HG02973 (cell line): Measurements from ENCODE around the gene C9.
"Not testable (repeated sequence)": the region's sequence is repeated elsewhere in the genome, so short reads cannot be mapped to it uniquely, and the experiment has no call there.

Source experiments
- ATAC-seq: cut with Tn5 transposase; IDR thresholded peaks from one replicate; pipeline ENCODE4 v1.9.1; 2021; ENCODE audit warnings: moderate library complexity; ENCODE audit not compliant: unreplicated experiment

The C9 gene

DNA sequence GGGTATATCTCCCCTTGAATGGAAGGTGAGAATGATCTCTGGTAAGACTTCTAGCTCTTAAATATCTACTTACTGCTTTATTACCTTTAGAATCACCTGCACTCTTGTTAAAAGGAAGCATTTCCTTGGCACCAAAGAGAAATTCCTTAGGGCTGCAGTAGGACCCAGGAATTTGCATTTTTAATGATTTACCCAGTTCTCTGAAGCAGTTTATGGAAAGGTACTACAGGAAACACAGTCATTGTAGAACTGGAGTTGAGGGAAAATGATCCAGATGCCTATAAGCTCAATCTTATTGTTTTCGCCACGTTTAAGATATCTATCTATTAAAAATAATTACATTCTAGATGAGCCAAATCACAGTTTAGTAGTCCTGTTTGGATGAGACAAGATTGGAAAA, 9.5 kb upstream of the C9 start:
- no peak for ATAC-seq

GRCh38 chr5:39371367-39371635, 7.0 kb upstream of the C9 start:
- ATAC-seq: no peak

DNA sequence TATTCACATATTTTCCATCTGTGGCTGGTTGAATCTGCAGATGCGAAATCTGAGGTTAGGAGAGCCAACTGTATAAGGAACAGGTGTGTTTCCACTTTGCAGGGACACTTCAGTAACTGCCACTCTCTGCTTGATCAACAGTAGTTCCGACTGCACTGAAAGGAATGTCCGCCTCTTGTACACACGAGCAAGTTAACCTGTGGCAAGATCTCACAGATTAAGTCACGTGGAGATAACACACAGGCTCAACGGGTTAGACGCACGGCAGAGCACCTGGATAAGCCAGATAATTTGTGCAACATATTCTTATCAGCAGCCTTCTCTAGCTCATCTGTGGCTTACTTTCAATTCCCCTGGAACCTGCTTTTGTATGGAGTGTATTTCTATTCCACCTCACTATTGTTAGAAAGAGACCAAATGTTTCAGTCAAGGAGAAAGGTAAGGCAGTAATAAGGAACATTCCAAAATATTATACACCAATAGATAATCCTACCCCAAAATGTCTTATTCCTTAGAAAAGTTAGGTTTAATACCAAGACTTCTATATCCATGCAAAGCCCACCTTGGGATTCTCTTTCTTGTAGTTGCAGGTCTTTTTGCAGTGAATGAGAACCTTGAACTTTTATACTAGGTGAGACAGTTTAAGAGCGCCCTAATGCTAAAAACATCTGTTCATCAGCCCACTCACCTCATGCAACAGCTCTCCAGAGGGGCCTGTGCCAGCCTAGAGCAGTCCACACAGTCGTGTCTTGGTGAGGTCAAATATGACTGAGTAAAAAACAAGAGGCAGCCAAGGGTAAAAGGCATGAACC, 6.5 kb upstream of the C9 start:
- ATAC-seq: no peak

DNA sequence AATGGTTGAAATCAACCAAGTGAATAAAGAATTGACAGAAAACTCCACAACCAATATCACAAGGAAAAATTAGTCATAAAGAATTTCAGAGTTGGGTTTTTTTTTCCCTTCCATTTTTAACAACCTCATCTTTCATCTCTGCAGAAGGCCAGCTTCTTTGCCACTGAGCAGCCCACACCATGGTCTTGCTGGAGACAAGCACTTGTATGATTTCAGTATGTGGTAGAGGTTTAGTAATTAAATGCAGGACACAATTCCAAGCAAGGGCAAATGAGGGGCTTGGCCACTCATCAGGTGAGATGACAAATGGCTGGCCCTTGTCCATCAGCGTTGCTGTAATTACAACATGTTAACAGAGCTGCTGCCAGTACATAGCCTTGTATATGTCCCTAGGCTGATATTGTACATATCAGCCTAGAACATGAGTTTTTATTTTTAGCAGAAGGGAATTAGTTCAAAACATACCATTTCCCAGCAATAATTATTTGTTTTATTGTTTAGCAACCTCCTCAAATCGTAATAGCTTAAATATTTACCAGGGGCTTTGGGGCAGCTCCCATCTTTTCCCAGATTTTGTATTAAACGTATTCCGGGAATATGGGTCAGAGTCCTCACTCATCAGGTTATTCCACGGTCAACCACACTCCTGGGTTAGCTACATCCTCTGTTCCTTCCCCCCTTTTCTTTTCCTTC, 5.0 kb upstream of the C9 start:
- no peak for ATAC-seq

DNA sequence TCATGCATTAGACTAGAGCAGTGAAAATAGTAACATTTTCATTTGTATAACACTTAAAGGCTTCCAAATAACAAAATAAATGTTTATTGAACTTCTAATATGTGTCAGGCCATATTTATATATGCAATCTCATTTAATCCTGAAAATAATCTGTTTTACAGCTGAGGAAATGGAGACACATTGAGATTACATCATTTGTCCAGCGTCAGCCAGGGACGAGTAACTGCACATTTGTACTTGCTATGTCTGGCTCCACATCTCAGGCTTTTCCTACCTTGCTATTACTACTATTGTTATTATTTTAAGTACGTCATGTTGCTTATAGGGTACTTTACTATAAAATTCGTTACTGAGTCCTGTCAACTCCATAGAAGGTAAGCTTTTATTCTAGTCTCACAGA, 3.8 kb upstream of the C9 start:
- no peak for ATAC-seq

- no peak for ATAC-seq
Measured at GRCh38 chr5:39367711-39368110, 3.4 kb upstream of the C9 start.

GRCh38 chr5:39363217-39363616, 1.1 kb downstream of the C9 start:
- ATAC-seq: no peak

DNA sequence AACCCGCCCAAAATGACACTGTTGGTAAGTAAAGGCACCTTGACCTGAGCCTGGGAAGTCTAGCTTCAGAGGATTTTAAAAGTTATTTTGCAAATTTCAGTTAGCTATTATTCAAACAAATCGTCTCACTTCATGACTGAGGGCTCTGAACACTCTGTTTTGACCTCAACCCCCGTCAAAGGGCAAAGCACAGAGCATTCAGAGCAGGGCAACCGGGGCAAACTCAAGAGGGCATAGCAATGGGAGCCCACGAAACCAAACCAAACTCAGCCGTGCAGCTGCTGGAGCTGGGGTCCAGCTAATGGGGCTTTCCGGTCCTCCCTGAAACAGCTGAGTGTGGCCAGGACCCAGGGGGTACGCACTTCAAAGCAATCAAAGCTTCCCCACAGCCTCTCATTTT, 1.6 kb downstream of the C9 start:
- ATAC-seq: no peak

DNA sequence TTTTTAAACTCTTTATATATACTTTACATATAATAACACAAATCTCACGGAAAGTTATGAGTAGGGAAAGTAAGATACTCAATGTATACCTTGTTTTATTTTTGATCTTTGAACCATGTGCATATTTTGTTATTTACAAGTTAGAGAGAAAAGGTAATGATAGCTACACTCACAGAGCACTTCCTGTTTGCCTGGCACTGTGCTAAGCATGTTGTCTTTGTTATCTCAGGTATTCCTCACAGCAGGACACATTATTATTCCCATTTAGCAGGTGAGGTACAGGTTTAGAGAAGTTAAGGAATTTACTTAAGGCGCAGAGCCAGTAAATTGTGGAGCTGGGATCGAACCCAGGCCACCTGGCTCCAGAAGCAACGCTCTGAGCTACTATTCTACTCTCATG, 3.0 kb downstream of the C9 start:
- ATAC-seq: no peak

DNA sequence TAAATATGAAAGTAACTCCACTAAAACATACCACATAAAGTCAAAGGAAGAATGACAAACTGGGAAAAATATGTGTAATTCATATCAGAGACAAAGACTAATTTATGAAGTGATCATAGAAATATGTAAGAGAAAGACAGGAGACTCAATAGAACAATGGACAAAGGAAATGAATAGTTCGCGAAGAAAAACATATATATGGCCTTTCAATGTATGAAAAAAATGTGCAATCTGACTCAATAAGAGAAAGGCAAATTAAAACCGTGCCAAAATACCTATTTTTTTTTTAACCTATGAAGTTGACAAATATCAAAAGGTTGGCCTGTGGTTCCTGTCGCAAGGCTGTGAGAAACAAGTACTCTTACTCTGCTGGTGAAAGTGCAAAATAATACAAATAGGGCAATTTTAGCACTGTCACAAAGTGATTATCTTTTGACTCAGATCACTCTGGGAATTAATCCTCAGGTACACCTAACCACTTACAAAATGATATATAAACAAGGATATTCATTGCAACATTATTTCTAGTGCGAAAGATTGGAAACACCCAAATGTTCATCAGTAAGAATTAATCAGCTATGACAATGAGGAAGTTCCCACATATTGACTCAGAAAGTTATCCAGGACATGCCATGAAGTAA, 3.7 kb downstream of the C9 start:
- ATAC-seq: no peak

DNA sequence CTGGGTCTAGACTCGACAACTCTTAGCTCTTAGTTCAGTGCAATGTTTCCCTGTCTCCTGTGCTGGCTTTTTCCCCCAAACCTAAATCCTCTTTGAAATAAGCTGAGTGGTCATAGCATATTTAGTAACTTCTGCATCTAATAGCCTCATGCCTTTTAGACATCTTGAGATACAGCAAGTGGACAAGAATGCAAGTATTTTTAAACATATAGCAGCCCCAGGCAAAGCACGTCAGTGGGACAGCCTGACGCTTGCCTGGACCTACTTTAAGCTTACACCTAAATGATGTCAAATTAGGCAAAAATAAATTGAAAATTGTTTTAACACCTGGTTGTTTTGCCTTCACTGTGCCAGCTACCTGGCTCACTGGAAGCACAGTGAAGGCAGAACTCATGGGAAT, 8.0 kb downstream of the C9 start:
- no peak for ATAC-seq

GRCh38 chr5:39355324-39355723, 9.0 kb downstream of the C9 start:
- ATAC-seq: no peak

- no peak for ATAC-seq
Measured at GRCh38 chr5:39353717-39354399, 10.4 kb downstream of the C9 start.

DNA sequence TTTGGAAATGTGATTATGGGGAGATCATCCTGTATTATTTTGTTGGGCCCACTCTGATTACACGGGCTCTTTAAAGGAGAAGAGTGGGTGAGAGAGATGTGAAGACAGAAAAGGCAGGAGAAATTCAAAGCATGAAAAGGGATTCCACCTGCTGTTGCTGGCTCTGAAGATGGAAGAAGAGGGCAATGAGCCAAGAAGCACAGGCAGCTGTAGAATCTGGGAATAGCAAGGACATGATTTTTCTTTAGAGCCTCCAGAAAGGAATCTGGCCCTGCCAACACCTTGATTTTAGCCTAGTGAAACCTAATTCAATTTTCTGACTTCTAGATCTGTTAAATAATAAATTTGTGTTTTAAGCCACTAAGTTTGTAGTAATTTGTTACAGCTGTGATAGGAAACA, 11.3 kb downstream of the C9 start:
- ATAC-seq: no peak

DNA sequence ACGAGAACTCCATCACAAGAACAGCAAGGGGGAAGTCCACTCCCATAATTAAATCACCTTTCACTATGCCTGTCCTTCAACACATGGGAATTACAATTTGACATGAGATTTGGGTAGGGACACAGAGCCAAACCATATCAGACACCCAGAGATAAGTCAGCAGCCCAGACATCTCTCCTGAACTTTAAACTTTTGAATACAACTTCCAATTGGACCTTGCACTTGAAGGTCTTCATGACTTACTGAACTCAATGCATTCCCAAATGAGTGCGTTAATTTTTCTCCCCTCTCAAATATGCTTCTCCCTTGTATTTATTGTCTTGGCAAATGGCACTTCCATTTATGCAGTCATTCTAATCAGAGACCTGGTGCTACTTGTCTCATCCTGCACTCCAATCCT, 12.1 kb downstream of the C9 start:
- no peak for ATAC-seq

- ATAC-seq: no peak
Measured at GRCh38 chr5:39349484-39349883, 14.8 kb downstream of the C9 start.

GRCh38 chr5:39342460-39342859, 21.8 kb downstream of the C9 start:
- no peak for ATAC-seq

- ATAC-seq: no peak
Measured at GRCh38 chr5:39341896-39342295, 22.4 kb downstream of the C9 start.

GRCh38 chr5:39340506-39340905, 23.8 kb downstream of the C9 start:
- no peak for ATAC-seq

DNA sequence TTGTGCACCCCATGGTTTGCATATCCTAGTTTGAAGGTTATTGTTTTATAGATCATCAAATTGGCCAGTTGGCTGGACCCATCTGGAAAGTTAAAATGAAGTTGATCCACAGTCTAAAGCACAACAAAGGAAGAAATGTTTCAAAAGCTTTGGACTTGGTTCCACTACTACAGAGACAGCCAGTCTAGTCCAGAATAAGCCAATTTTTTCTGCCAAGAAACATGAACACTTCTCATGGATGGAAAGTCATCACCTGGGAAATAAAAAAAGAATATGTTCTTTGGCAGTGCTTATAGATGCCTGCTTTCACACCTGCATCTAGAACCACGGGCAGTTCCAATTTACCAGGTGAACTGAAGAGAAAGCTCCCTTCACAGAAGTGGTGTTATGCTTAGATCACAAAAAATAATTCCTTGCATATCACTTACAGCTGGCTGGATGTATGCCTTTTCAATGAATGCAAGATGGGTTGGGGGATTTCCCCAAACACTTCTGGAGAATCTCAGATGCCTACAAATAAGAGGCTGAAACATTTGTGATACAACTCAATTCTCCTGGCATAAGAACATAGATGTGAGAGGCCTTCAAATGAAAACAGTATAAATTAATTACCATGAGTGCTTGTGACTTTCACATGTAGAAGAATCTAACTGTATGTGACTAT, 26.9 kb downstream of the C9 start:
- no peak for ATAC-seq

GRCh38 chr5:39334296-39334695, 30.0 kb downstream of the C9 start:
- ATAC-seq: not testable (repeated sequence)
